ENCODE data around the gene ETFRF1. TPM values are rescaled to one million over a fixed set of nuclear protein-coding genes. Genes with fewer than 3 reads are reported as not detected.
A peak's percentile ranks its signal among the peaks of the same experiment; 100 is the strongest.

ETFRF1 gene
- total RNA-seq, 1 experiment from 2014 or later = 10.2 TPM

DNA sequence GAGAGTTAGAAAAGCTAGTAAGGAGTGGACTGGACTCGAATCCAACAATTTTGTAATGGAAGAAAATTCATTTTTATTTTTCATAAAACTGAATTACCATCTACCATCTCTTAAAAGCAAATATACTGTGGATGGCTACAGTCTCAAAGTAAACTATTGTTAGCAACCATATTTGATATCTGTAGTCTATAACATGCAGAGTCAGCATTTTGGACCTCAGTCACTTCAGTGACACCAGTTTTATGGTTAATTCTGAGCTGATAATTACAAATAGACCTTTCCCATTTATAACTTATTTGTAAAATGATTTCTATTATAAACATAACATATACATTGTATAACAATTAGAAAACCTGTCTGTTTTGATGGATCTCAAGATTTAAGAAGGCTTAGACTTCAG, 53.7 kb downstream of the ETFRF1 start:
- no peaks in the 10 kb centered on the region for H3K27me3 Mint-ChIP-seq (ENCODE audit: insufficient read depth, unreplicated experiment)
- H3K27me3 ChIP-seq (replicated peaks; ENCODE audit: control insufficient read depth, insufficient read depth, low read length) = no peaks in the 10 kb centered on the region
- peaks cover 36% of the 10 kb centered on the region for H3K4me1 ChIP-seq
- peaks cover 12% of the 10 kb centered on the region for H3K9me3 ChIP-seq
- no peak for DNase-seq
- intact Hi-C loops (cut with micrococcal nuclease; ENCODE audit: unreplicated experiment) = no loop called here
- no peaks in the 10 kb centered on the region for H3K36me3 ChIP-seq (ENCODE audit: control insufficient read depth, insufficient read depth, low read length)
- BruUV-seq (replicated peaks) = no TSS peak
- peak overlapping the region; percentile 79 for H3K27ac Mint-ChIP-seq (ENCODE audit: unreplicated experiment)
- peak overlapping the region; percentile 98 for H3K4me3 Mint-ChIP-seq (ENCODE audit: unreplicated experiment)
- H3K9me3 Mint-ChIP-seq (ENCODE audit: unreplicated experiment) = peaks cover 12% of the 10 kb centered on the region
- TF ChIP-seq, protein P1, sequence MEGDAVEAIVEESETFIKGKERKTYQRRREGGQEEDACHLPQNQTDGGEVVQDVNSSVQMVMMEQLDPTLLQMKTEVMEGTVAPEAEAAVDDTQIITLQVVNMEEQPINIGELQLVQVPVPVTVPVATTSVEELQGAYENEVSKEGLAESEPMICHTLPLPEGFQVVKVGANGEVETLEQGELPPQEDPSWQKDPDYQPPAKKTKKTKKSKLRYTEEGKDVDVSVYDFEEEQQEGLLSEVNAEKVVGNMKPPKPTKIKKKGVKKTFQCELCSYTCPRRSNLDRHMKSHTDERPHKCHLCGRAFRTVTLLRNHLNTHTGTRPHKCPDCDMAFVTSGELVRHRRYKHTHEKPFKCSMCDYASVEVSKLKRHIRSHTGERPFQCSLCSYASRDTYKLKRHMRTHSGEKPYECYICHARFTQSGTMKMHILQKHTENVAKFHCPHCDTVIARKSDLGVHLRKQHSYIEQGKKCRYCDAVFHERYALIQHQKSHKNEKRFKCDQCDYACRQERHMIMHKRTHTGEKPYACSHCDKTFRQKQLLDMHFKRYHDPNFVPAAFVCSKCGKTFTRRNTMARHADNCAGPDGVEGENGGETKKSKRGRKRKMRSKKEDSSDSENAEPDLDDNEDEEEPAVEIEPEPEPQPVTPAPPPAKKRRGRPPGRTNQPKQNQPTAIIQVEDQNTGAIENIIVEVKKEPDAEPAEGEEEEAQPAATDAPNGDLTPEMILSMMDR (IDR thresholded peaks at IDR 0.05; ENCODE audit: insufficient read depth in 1 of 2, low read depth in 1 of 2, low read length in 1 of 2, severe bottlenecking in 1 of 2, unreplicated experiment in 1 of 2) = no peak
- H3K4me3 ChIP-seq (ENCODE audit: low read depth, low read length) = no peak overlapping the region
- POLR2A ChIA-PET = interaction anchor here (0.9 kb wide), 1 partner anchor 136 kb away, joined by 3 read pairs; no protein-coding TSS in a partner anchor
- CTCF ChIA-PET = interaction anchor here (0.6 kb wide), 1 partner anchor 107 kb away, joined by 5 read pairs; no protein-coding TSS in a partner anchor
- H3K4me1 Mint-ChIP-seq (ENCODE audit: low read depth, unreplicated experiment) = peaks cover 55% of the 10 kb centered on the region
- H3K36me3 Mint-ChIP-seq (ENCODE audit: insufficient read depth, unreplicated experiment) = peaks cover 83% of the 10 kb centered on the region

GRCh38 chr12:25249931-25250738, 55.1 kb downstream of the ETFRF1 start:
- Mint-ChIP-seq H3K27ac (ENCODE audit: unreplicated experiment) (peak overlapping the region; percentile 79), H3K36me3 (ENCODE audit: insufficient read depth, unreplicated experiment) (peaks cover 69% of the 10 kb centered on the region), H3K4me1 (ENCODE audit: low read depth, unreplicated experiment) (peaks cover 61% of the 10 kb centered on the region), H3K4me3 (ENCODE audit: unreplicated experiment) (peak overlapping the region; percentile 98), H3K27me3 (ENCODE audit: insufficient read depth, unreplicated experiment) (no peaks in the 10 kb centered on the region), H3K9me3 (ENCODE audit: unreplicated experiment) (peaks cover 12% of the 10 kb centered on the region)
- H3K27me3 ChIP-seq (replicated peaks; ENCODE audit: control insufficient read depth, insufficient read depth, low read length) = no peaks in the 10 kb centered on the region
- peaks cover 39% of the 10 kb centered on the region for H3K4me1 ChIP-seq
- ChIA-PET POLR2A (interaction anchor here (0.5 to 1.9 kb wide), 8 partner anchors 9 to 1772 kb away, joined by 3 to 9 read pairs (median 4); partner anchors contain the start of gene MED21), CTCF (interaction anchor here (0.6 to 1.0 kb wide), 6 partner anchors 9 to 135 kb away, joined by 3 to 6 read pairs (median 3); no protein-coding TSS in a partner anchor)
- no peaks in the 10 kb centered on the region for H3K36me3 ChIP-seq (ENCODE audit: control insufficient read depth, insufficient read depth, low read length)
- intact Hi-C loops (cut with micrococcal nuclease; ENCODE audit: unreplicated experiment) = no loop called here
- TF ChIP-seq, protein P1 (IDR thresholded peaks at IDR 0.05; ENCODE audit: insufficient read depth in 1 of 2, low read depth in 1 of 2, low read length in 1 of 2, severe bottlenecking in 1 of 2, unreplicated experiment in 1 of 2) = no peak
- H3K9me3 ChIP-seq = peaks cover 20% of the 10 kb centered on the region
- peak overlapping the region; percentile 78 for H3K4me3 ChIP-seq (ENCODE audit: low read depth, low read length)
- BruUV-seq (replicated peaks) = TSS peak; percentile 18
- peak; percentile 60 to 67 for DNase-seq
